RWPE1 (cell line): ENCODE results near the gene DOP1B.

ENCODE experiments used
- CTCF ChIA-PET: fragments of 350-600 bp; sonication (Branson Sonifier 250); formaldehyde crosslinking; extraction: SDS; loops from one replicate; lab custom pipeline; 2021; lab: Yijun Ruan, JAX
- POLR2A ChIA-PET: fragments of 400-600 bp; formaldehyde crosslinking; extraction: SDS; loops from one replicate; lab custom pipeline; 2020; ENCODE audit warnings: antibody characterized with exemption; ENCODE audit not compliant: low non-redundant PET; lab: Yijun Ruan, JAX
- DNase-seq: peaks from one replicate; pipeline ENCODE4 v3.0.0; 2012; ENCODE audit warnings: low spot score
- H3K27ac ChIP-seq: fragments of 450-650 bp; 2 replicates; pipeline ENCODE4 v1.5.1; 2017
- TF ChIP-seq, protein P1 (sequence below): fragments of 450-650 bp; conservative IDR thresholded peaks from 2 replicates; pipeline ENCODE4 v1.5.1; 2017; ENCODE audit warnings: low read depth, mild to moderate bottlenecking

DOP1B gene

DNA sequence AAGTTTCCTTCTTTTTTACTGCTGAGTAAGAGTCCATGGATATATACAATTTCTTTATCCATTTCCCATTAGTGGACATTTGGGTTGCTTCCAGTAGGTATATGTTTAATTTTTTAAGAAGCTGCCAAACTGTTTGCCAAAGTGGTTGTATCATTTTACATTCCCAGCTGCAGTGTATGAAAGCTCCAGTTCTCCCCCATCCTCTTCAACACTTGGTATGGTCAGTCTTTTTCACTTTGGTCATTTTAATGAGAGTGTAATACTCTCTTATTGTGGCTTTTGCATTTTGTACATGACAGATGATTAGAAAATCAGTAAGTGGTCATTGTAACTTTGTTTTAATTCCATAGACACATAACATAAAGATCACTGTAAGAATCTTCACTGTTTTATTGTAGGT, 22.5 kb downstream of the DOP1B start:
- POLR2A ChIA-PET, result no interaction called here
- H3K27ac ChIP-seq, result no peak overlapping the region
- DNase-seq, result no peak
- CTCF ChIA-PET, result no interaction called here
- TF ChIP-seq, protein P1, sequence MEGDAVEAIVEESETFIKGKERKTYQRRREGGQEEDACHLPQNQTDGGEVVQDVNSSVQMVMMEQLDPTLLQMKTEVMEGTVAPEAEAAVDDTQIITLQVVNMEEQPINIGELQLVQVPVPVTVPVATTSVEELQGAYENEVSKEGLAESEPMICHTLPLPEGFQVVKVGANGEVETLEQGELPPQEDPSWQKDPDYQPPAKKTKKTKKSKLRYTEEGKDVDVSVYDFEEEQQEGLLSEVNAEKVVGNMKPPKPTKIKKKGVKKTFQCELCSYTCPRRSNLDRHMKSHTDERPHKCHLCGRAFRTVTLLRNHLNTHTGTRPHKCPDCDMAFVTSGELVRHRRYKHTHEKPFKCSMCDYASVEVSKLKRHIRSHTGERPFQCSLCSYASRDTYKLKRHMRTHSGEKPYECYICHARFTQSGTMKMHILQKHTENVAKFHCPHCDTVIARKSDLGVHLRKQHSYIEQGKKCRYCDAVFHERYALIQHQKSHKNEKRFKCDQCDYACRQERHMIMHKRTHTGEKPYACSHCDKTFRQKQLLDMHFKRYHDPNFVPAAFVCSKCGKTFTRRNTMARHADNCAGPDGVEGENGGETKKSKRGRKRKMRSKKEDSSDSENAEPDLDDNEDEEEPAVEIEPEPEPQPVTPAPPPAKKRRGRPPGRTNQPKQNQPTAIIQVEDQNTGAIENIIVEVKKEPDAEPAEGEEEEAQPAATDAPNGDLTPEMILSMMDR, result no peak

DNA sequence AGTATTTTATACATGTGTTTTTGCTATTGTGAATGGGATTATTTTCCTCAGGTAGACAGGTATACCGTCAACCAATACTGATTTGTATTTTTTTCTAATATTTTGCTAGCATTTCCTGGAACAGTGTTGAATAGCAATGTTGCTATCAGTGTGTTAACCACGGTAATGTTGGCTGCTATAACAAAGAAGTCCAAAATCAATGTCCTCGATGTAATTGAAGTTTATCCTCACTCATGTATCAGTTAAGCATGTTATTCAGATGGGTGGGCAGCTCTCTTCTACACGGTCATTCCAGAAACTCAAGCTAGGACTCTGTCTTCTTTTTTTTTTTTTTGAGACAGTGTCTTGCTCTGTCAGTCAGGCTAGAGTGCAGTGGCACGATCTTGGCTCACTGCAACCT, 24.3 kb downstream of the DOP1B start:
- CTCF ChIA-PET, result no interaction called here
- DNase-seq, result no peak
- TF ChIP-seq, protein P1, result no peak
- POLR2A ChIA-PET, result no interaction called here
- H3K27ac ChIP-seq, result no peak overlapping the region

DNA sequence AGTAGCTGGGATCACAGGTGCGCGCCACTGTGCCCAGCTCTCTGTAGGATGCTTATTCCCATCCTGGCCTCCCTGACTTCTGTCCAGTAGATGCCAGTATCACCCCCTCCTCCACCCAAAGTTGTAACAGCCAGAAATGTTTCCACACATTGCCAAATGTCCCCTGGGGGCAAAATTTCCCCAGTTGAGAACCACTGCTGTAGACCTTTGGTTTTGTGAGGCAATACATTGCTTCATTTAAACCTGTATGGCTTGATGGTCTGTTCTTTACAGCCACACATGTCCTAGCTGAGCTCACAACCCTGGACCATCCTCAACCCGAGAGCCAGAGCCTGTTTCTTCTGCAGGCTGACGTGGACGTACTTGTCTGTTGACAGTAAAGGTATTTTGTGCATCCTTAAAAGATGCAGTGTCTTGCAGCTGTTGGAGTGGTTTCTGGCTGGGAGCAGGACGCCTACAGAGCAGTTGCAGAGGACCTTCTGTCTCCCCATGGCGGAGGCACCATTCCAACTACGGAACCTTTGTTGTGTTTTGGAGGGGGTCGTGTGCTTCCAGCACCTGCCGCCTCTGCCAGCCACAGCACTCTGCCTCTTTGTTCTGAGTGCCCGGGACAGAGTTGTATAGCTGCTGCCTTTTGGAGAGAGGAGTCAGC, 26.6 kb downstream of the DOP1B start:
- TF ChIP-seq, protein P1, result no peak
- no peak for DNase-seq
- ChIA-PET POLR2A (no interaction called here), CTCF (no interaction called here)
- no peak overlapping the region for H3K27ac ChIP-seq

DNA sequence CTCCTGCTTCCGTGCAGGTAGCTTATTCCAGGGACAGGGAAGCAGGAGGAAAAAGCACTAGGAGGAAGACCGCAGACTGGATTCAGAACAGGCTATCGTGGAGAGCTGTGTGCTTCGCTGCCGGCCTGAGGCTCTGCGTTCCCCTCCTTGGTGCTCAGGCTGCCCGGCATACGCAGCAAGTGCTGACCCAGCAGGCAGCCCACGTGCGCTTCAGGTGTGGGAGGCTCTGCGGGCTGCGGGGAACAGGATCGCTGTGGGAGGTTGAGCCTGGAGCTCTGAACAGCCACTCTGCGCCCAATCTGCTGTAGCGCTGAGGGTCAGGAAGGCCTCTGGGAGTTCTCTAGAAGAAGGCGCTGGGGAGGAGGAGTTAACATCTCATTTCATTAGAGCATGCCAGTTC, 27.9 kb downstream of the DOP1B start:
- ChIA-PET CTCF (interaction anchor here (0.5 to 1.3 kb wide), 2 partner anchors 21 to 58 kb away, joined by 3 read pairs; no protein-coding TSS in a partner anchor), POLR2A (interaction anchor here (0.6 kb wide), 1 partner anchor 44 kb away, joined by 5 read pairs; no protein-coding TSS in a partner anchor)
- TF ChIP-seq, protein P1, result no peak
- DNase-seq, result no peak
- no peak overlapping the region for H3K27ac ChIP-seq

DNA sequence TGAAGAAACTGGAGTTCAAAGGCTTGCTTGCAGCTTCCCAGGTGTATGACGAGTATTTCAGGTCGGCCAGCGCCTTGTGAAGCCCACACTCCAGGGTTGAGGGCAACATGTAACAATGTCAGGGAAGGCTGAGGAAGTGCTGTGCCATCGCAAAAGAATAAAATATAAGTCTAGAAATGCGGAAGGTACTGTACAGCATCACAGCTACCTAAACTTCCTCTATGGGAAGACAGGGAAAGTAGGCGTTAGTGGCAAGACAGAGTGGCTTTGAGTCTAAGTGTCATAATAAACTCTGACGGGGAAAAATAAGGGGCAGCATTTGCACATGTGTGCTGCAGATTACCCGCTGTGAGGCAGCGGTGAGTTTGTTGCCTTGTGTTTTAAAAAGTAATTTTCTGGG, 28.9 kb downstream of the DOP1B start:
- TF ChIP-seq, protein P1, result no peak
- ChIA-PET CTCF (interaction anchor here (0.7 to 1.3 kb wide), 2 partner anchors 18 to 22 kb away, joined by 3 to 4 read pairs; no protein-coding TSS in a partner anchor), POLR2A (no interaction called here)
- H3K27ac ChIP-seq, result no peak overlapping the region
- no peak for DNase-seq

DNA sequence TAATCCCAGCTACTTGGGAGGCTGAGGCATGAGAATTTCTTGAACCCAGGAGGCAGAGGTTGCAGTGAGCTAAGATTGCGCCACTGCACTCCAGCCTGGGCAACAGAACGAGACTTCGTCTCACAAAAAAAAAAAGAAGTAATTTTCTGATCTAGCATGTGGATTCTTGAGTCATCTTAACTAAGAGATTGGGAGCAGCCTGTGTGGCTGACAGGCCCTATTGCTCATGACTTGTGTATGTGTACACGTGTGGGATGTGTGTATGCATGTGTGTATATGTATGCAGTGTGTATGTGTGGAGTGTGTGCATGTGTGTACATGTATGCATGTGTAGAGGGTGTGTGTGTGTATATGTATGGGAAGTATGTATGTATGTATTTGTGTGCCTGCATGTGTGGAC, 29.5 kb downstream of the DOP1B start:
- TF ChIP-seq, protein P1, result no peak
- no peak for DNase-seq
- H3K27ac ChIP-seq, result no peak overlapping the region
- ChIA-PET CTCF (no interaction called here), POLR2A (no interaction called here)
